ENCODE results near the gene SLC37A1.
"Not testable (repeated sequence)": the region's sequence is repeated elsewhere in the genome, so short reads cannot be mapped to it uniquely, and the experiment has no call there.

Gene SLC37A1

GRCh38 chr21:42609811-42610210 lies 96.2 kb downstream of the SLC37A1 start:
- no peak for TF ChIP-seq CTCF (IDR thresholded peaks at IDR 0.05)
- Histone ChIP-seq H3K27ac (no peak overlapping the region), H3K4me3 (no peak overlapping the region)
- DNase-seq (ENCODE audit: low spot score): no peak

GRCh38 chr21:42611852-42612251 lies 98.2 kb downstream of the SLC37A1 start:
- H3K27ac ChIP-seq: no peak overlapping the region
- TF ChIP-seq CTCF (IDR thresholded peaks at IDR 0.05): no peak
- DNase-seq (ENCODE audit: low spot score): no peak

DNA sequence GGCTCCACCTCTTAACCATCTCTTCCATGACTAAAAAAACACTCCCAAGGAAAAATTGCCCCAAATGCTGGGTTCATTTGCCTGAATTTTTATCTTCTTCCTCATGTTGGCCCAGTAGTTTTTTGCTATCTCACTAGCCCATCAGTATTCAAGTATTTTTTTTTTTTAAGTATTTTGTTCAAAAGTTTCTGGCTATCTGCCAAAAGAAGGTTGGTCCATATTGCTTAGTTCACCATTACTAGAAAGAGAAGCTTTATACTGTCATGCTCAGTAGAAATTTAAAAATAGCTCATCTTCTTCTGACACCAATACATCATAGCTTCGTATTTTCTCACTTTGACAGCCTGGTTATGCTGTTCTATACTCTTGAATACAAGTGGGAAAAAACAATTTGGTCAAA lies 98.7 kb downstream of the SLC37A1 start:
- TF ChIP-seq CTCF (IDR thresholded peaks at IDR 0.05): no peak
- no peak overlapping the region for H3K27ac ChIP-seq
- H3K4me3 ChIP-seq: no peak overlapping the region
- DNase-seq (ENCODE audit: low spot score): no peak

More at GRCh38 chr21:42611852-42612251, 98.2 kb downstream of the SLC37A1 start:
- no peak overlapping the region for H3K4me3 ChIP-seq

DNA sequence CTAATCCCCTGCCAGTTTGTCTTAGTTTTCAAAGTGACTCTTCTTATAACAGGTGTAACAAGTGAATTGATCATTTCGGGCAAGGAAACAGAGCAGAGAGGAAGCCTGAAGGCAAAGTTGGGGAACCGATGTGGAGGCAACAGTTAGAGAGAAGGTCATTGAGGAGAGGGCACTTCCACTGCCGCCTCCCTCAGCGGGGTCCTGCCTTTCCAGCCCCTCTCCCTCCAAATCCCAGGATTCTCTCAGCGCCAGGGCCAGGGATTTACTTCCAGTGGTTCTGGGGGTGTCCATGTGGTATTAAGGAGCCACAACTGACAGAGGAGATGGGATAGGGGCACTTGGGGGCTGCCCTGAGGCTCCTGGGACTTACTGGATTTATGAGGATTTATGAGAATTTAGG lies 100.1 kb downstream of the SLC37A1 start:
- TF ChIP-seq CTCF (IDR thresholded peaks at IDR 0.05): no peak
- no peak overlapping the region for H3K4me3 ChIP-seq
- H3K27ac ChIP-seq: no peak overlapping the region
- peak; percentile 49 for DNase-seq (ENCODE audit: low spot score)

DNA sequence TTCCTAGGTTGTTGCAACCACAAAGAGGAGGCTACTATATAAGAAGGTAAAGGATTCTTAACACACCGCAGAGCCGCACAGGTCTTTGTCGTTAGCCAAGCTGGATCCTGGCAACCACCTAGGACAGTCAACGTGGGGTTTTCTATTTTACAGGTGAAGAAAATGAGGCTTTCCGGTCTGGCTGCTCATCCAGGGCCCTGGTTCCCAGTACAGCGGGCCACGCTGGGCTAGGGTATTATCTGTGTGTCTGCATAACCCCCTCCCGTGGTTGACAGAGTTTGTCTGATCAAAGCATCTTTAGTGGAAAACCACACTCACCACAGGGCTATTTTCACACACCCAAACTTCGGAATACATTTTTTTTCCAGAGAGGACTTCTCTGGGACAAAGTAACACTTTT lies 100.7 kb downstream of the SLC37A1 start:
- no peak for TF ChIP-seq CTCF (IDR thresholded peaks at IDR 0.05)
- no peak for DNase-seq (ENCODE audit: low spot score)
- no peak overlapping the region for H3K27ac ChIP-seq
- H3K4me3 ChIP-seq: no peak overlapping the region

GRCh38 chr21:42614811-42615351 lies 101.2 kb downstream of the SLC37A1 start:
- no peak for DNase-seq (ENCODE audit: low spot score)
- Histone ChIP-seq H3K4me3 (no peak overlapping the region), H3K27ac (no peak overlapping the region)
- no peak for TF ChIP-seq CTCF (IDR thresholded peaks at IDR 0.05)

GRCh38 chr21:42615377-42615776 lies 101.7 kb downstream of the SLC37A1 start:
- not testable (repeated sequence) for H3K27ac ChIP-seq; H3K4me3 ChIP-seq; DNase-seq (ENCODE audit: low spot score)

- H3K27ac ChIP-seq: no peak overlapping the region
- no peak for TF ChIP-seq CTCF (IDR thresholded peaks at IDR 0.05)
- no peak overlapping the region for H3K4me3 ChIP-seq
- DNase-seq (ENCODE audit: low spot score): no peak
Observed at GRCh38 chr21:42615924-42616323, 102.3 kb downstream of the SLC37A1 start.

Data from coronary artery (tissue), 2 donors.